K562 (cell line): ENCODE measurements around the gene RSPH3.

Experiments
- EHMT2 ChIP-seq: fragments of 450-650 bp; IDR thresholded peaks from 2 replicates; pipeline ENCODE4 v1.6.1; 2018; ENCODE audit warnings: antibody characterized with exemption
- GATA2 ChIP-seq: sonication (generic); formaldehyde crosslinking; IDR thresholded peaks from 2 replicates; pipeline ENCODE4 v1.4.0; 2020; ENCODE audit warnings: mild to moderate bottlenecking, missing genetic modification reagents
- HDAC3 ChIP-seq: fragments of 450-650 bp; IDR thresholded peaks from 2 replicates; pipeline ENCODE4 v1.6.1; 2018; ENCODE audit warnings: borderline replicate concordance, mild to moderate bottlenecking, moderate library complexity; ENCODE audit not compliant: partially characterized antibody
- HDAC6 ChIP-seq: IDR thresholded peaks from 2 replicates; pipeline ENCODE4 v1.6.1; 2012; ENCODE audit warnings: low read depth, mild to moderate bottlenecking, control low read depth, inconsistent platforms, low read length, moderate library complexity
- HMG20A ChIP-seq: fragments of 450-650 bp; formaldehyde crosslinking; conservative IDR thresholded peaks from 2 replicates; pipeline ENCODE4 v1.4.0; 2020; ENCODE audit warnings: mild to moderate bottlenecking, mixed read lengths
- NONO ChIP-seq, 2 experiments: fragments of 200-400 bp in 1 of 2; fragments of 450-650 bp in 1 of 2; formaldehyde crosslinking in 1 of 2; IDR thresholded peaks; 2 replicates each; pipeline ENCODE4 v1.6.1; 2017; ENCODE audit warnings: low read depth in 2 of 2, mild to moderate bottlenecking in 2 of 2, moderate library complexity in 2 of 2, low read length in 1 of 2
- POLR3A ChIP-seq: IDR thresholded peaks from 2 replicates; pipeline ENCODE4 v1.6.1; 2011; ENCODE audit warnings: borderline replicate concordance, mild to moderate bottlenecking, moderate library complexity; ENCODE audit not compliant: insufficient read length, insufficient read depth; ENCODE audit errors: extremely low read depth
- RAD21 ChIP-seq, 2 experiments: fragments of 250-450 bp in 1 of 2; fragments of 450-650 bp in 1 of 2; sonication (Bioruptor Pico) in 1 of 2; formaldehyde crosslinking in 1 of 2; IDR thresholded peaks in 1 of 2; conservative IDR thresholded peaks in 1 of 2; 2 replicates each; pipeline versions ENCODE4 v1.4.0 to v1.8.0; 2020 to 2022; ENCODE audit warnings: mild to moderate bottlenecking in 2 of 2, moderate library complexity in 1 of 2
- SMAD1 ChIP-seq: fragments of 150-350 bp; IDR thresholded peaks from 2 replicates; pipeline ENCODE4 v1.6.1; 2014; ENCODE audit warnings: low read length, low read depth; ENCODE audit not compliant: partially characterized antibody
- ZFX ChIP-seq: sonication (generic); formaldehyde crosslinking; IDR thresholded peaks from 2 replicates; pipeline ENCODE4 v1.8.0; 2022; ENCODE audit warnings: mild to moderate bottlenecking, missing genetic modification reagents, moderate library complexity
- TF ChIP-seq, protein P1 (sequence below), 3 experiments: IDR thresholded peaks in 2 of 3; conservative IDR thresholded peaks in 1 of 3; 2 replicates each; pipeline ENCODE4 v1.5.1; 2011 to 2012; ENCODE audit warnings: low read length in 3 of 3, mild to moderate bottlenecking in 3 of 3, control low read depth in 2 of 3, improper control_type of control experiment in 1 of 3, inconsistent platforms in 1 of 3, low read depth in 1 of 3, mixed read lengths in 1 of 3, moderate library complexity in 1 of 3; ENCODE audit not compliant: insufficient read depth in 2 of 3
- TF ChIP-seq, protein P2 (sequence below): sonication (generic); formaldehyde crosslinking; IDR thresholded peaks from 2 replicates; pipeline ENCODE4 v1.9.0; 2022; ENCODE audit warnings: mild to moderate bottlenecking, missing genetic modification reagents
- TF ChIP-seq, protein P3 (sequence below), 2 experiments: IDR thresholded peaks; 2 replicates each; pipeline ENCODE4 v1.6.1; 2011; ENCODE audit warnings: borderline replicate concordance in 1 of 2, control low read depth in 1 of 2, low read depth in 1 of 2, low read length in 1 of 2, mild to moderate bottlenecking in 1 of 2, mixed read lengths in 1 of 2, moderate library complexity in 1 of 2; ENCODE audit not compliant: insufficient read depth in 1 of 2, insufficient read length in 1 of 2, poor library complexity in 1 of 2, severe bottlenecking in 1 of 2; ENCODE audit errors: extremely low read depth in 1 of 2
- TF ChIP-seq, protein P4 (sequence below): IDR thresholded peaks from 2 replicates; pipeline ENCODE4 v1.6.1; 2016; ENCODE audit warnings: missing genetic modification characterization, missing compliant biosample characterization

DNA sequence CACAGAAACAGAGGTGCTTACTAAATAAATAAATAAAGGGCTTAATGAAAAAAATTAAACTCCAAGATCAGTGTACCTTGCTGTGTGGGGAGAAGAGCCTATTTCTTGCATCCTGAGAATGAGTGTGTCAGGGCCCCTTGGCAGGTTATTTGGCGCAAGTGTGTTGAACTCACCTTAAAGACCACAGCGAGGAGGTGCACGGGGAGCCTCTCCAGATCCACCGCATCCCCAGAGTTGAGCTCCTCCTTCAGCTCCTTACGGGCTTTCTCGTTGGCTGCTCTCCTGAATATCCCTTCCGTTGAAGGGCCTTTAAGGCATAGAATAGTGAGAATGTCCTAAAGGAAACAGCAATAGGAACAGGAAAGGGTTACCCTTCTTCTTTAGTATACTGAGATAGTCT, 41.2 kb upstream of the RSPH3 start:
- TF ChIP-seq ZFX (CRISPR knock-in tag) (no peak), GATA2 (CRISPR knock-in tag) (no peak), RAD21 (CRISPR knock-in tag; conservative IDR thresholded peaks at IDR 0.05 in 1 of 2, IDR thresholded peaks at IDR 0.05 in 1 of 2) (no peak), SMAD1 (no peak), POLR3A (no peak), NONO (IDR thresholded peaks at IDR 0.05; ENCODE audit: low read depth in 2 of 2, low read length in 1 of 2) (no peak), HDAC3 (no peak), HMG20A (CRISPR knock-in tag) (no peak), HDAC6 (no peak), EHMT2 (no peak)
- TF ChIP-seq, protein P1, sequence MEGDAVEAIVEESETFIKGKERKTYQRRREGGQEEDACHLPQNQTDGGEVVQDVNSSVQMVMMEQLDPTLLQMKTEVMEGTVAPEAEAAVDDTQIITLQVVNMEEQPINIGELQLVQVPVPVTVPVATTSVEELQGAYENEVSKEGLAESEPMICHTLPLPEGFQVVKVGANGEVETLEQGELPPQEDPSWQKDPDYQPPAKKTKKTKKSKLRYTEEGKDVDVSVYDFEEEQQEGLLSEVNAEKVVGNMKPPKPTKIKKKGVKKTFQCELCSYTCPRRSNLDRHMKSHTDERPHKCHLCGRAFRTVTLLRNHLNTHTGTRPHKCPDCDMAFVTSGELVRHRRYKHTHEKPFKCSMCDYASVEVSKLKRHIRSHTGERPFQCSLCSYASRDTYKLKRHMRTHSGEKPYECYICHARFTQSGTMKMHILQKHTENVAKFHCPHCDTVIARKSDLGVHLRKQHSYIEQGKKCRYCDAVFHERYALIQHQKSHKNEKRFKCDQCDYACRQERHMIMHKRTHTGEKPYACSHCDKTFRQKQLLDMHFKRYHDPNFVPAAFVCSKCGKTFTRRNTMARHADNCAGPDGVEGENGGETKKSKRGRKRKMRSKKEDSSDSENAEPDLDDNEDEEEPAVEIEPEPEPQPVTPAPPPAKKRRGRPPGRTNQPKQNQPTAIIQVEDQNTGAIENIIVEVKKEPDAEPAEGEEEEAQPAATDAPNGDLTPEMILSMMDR (IDR thresholded peaks at IDR 0.05 in 2 of 3, conservative IDR thresholded peaks at IDR 0.05 in 1 of 3; ENCODE audit: insufficient read depth in 2 of 3, low read depth in 1 of 3, low read length in 3 of 3): no peak
- TF ChIP-seq, protein P2, sequence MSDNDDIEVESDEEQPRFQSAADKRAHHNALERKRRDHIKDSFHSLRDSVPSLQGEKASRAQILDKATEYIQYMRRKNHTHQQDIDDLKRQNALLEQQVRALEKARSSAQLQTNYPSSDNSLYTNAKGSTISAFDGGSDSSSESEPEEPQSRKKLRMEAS (CRISPR knock-in tag): no peak
- TF ChIP-seq, protein P3, sequence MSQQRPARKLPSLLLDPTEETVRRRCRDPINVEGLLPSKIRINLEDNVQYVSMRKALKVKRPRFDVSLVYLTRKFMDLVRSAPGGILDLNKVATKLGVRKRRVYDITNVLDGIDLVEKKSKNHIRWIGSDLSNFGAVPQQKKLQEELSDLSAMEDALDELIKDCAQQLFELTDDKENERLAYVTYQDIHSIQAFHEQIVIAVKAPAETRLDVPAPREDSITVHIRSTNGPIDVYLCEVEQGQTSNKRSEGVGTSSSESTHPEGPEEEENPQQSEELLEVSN (IDR thresholded peaks at IDR 0.05; ENCODE audit: borderline replicate concordance in 1 of 2, extremely low read depth in 1 of 2, insufficient read depth in 1 of 2, insufficient read length in 1 of 2, low read depth in 1 of 2, low read length in 1 of 2, poor library complexity in 1 of 2, severe bottlenecking in 1 of 2): no peak
- TF ChIP-seq, protein P4, sequence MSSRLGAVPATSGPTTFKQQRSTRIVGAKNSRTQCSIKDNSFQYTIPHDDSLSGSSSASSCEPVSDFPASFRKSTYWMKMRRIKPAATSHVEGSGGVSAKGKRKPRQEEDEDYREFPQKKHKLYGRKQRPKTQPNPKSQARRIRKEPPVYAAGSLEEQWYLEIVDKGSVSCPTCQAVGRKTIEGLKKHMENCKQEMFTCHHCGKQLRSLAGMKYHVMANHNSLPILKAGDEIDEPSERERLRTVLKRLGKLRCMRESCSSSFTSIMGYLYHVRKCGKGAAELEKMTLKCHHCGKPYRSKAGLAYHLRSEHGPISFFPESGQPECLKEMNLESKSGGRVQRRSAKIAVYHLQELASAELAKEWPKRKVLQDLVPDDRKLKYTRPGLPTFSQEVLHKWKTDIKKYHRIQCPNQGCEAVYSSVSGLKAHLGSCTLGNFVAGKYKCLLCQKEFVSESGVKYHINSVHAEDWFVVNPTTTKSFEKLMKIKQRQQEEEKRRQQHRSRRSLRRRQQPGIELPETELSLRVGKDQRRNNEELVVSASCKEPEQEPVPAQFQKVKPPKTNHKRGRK (tag): no peak
